GM12878 (cell line): ENCODE measurements around the gene DGKA. TPM values are rescaled to one million over a fixed set of nuclear protein-coding genes. Genes with fewer than 3 reads are reported as not detected.

ENCODE experiments used
- ATAC-seq: fragments of 200-7000 bp; cut with Tn5 transposase; 3 replicates; pipeline ENCODE4 v1.9.1; 2020; ENCODE audit warnings: mild to moderate bottlenecking, moderate library complexity
- BruUV-seq: library from RNA; stranded (reverse); fragments of 400-500 nt; replicated peaks from 2 replicates; lab custom pipeline; 2021; lab: Mats Ljungman, UMichigan
- CTCF ChIA-PET: fragments of 300-600 bp; sonication (Branson Sonifier 250); formaldehyde crosslinking; extraction: SDS; loops from one replicate; lab custom pipeline; 2021; ENCODE audit warnings: inconsistent platforms; lab: Yijun Ruan, JAX
- POLR2A ChIA-PET: fragments of 350-600 bp; formaldehyde crosslinking; extraction: SDS; loops from one replicate; lab custom pipeline; 2021; ENCODE audit warnings: inconsistent platforms; lab: Charles Lee
- RAD21 ChIA-PET: fragments of 300-600 bp; sonication (Branson Sonifier 250); formaldehyde crosslinking; loops from one replicate; lab custom pipeline; 2023; ENCODE audit warnings: antibody characterized with exemption; ENCODE audit not compliant: unreplicated experiment; lab: Charles Lee
- SMC1A ChIA-PET: fragments of 300-600 bp; sonication (Branson Sonifier 250); formaldehyde crosslinking; loops from one replicate; lab custom pipeline; 2023; ENCODE audit not compliant: unreplicated experiment, uncharacterized antibody; lab: Charles Lee
- DNase-seq: peaks from one replicate; pipeline ENCODE4 v3.0.0-alpha.2; 2011; ENCODE audit warnings: low read depth, low spot score
- FAIRE-seq: peaks from 3 replicates; lab custom pipeline; 2011; peaks lifted over from hg19 to GRCh38; lab: Jason Lieb, UNC
- H2AFZ ChIP-seq: 2 replicates; pipeline ENCODE4 v1.6.0; 2011; ENCODE audit warnings: low read depth, low read length, control low read depth; ENCODE audit not compliant: control insufficient read depth
- H3K27ac ChIP-seq: 2 replicates; pipeline ENCODE4 v1.5.1; 2011; ENCODE audit warnings: control low read depth; ENCODE audit not compliant: control insufficient read depth, insufficient read depth
- H3K27me3 ChIP-seq, 2 experiments: replicated peaks in 1 of 2; 2 replicates each; pipeline versions ENCODE4 v1.6.0 to v1.6.1; 2011; ENCODE audit warnings: low read length in 1 of 2; ENCODE audit not compliant: control insufficient read depth in 2 of 2, insufficient read depth in 2 of 2
- H3K36me3 ChIP-seq, 2 experiments: 2 replicates each; pipeline ENCODE4 v1.5.1; 2011; ENCODE audit warnings: low read length in 1 of 2; ENCODE audit not compliant: control insufficient read depth in 2 of 2, insufficient read depth in 2 of 2
- H3K4me1 ChIP-seq: 2 replicates; pipeline ENCODE4 v1.6.1; 2011; ENCODE audit warnings: mild to moderate bottlenecking, low read length, moderate library complexity, mixed read lengths; ENCODE audit not compliant: control insufficient read depth, insufficient read depth
- H3K4me2 ChIP-seq: 2 replicates; pipeline ENCODE4 v1.6.0; 2011; ENCODE audit warnings: control low read depth; ENCODE audit not compliant: control insufficient read depth, insufficient read depth
- H3K4me3 ChIP-seq: fragments of 200-600 bp; sonication (generic); 2 replicates; pipeline ENCODE4 v1.5.1; 2016
- H3K79me2 ChIP-seq: 2 replicates; pipeline ENCODE4 v1.6.0; 2011; ENCODE audit warnings: low read length; ENCODE audit not compliant: control insufficient read depth, insufficient read depth
- H3K9ac ChIP-seq: 2 replicates; pipeline ENCODE4 v1.8.0; 2011; ENCODE audit warnings: low read length, control low read depth, mixed read lengths; ENCODE audit not compliant: control insufficient read depth, insufficient read depth
- H3K9me3 ChIP-seq: replicated peaks from 3 replicates; pipeline ENCODE4 v1.5.1; 2011; ENCODE audit warnings: mild to moderate bottlenecking, low read length; ENCODE audit not compliant: control insufficient read depth, insufficient read depth
- H4K20me1 ChIP-seq: 2 replicates; pipeline ENCODE4 v1.6.0; 2011; ENCODE audit not compliant: control insufficient read depth, insufficient read depth
- BMI1 ChIP-seq: fragments of 450-650 bp; IDR thresholded peaks from 2 replicates; pipeline ENCODE4 v1.6.1; 2016; ENCODE audit warnings: mild to moderate bottlenecking, moderate library complexity, borderline replicate concordance
- CBX5 ChIP-seq: sonication (generic); IDR thresholded peaks from 2 replicates; pipeline ENCODE4 v1.6.1; 2016; ENCODE audit warnings: low read depth, moderate library complexity, mild to moderate bottlenecking, inconsistent platforms
- HDAC2 ChIP-seq: fragments of 200-600 bp; sonication (generic); IDR thresholded peaks from 2 replicates; pipeline ENCODE4 v1.6.1; 2017
- HSF1 ChIP-seq: fragments of 150-350 bp; IDR thresholded peaks from 2 replicates; pipeline ENCODE4 v1.6.1; 2014; ENCODE audit warnings: mild to moderate bottlenecking, low read depth, low read length
- IRF5 ChIP-seq: fragments of 450-650 bp; IDR thresholded peaks from 2 replicates; pipeline ENCODE4 v1.6.1; 2017; ENCODE audit warnings: borderline replicate concordance
- PAX5 ChIP-seq: IDR thresholded peaks from 2 replicates; pipeline ENCODE4 v1.6.1; 2011; ENCODE audit warnings: low read depth, low read length, borderline replicate concordance
- SPI1 ChIP-seq: IDR thresholded peaks from 2 replicates; pipeline ENCODE4 v1.6.1; 2011; ENCODE audit warnings: low read depth, mild to moderate bottlenecking, low read length, moderate library complexity, borderline replicate concordance; ENCODE audit not compliant: insufficient read depth
- SUZ12 ChIP-seq: fragments of 200-600 bp; sonication (generic); IDR thresholded peaks from one replicate; pipeline ENCODE4 v1.6.1; 2018; ENCODE audit warnings: antibody characterized with exemption, mild to moderate bottlenecking; ENCODE audit not compliant: unreplicated experiment
- TCF3 ChIP-seq: IDR thresholded peaks from 2 replicates; pipeline ENCODE4 v1.6.1; 2012; ENCODE audit warnings: low read depth, mild to moderate bottlenecking, low read length, borderline replicate concordance; ENCODE audit not compliant: insufficient read depth
- WRNIP1 ChIP-seq: IDR thresholded peaks from 2 replicates; pipeline ENCODE4 v1.6.1; 2011; ENCODE audit warnings: low read depth, low read length, improper control_type of control experiment, borderline replicate concordance
- ZBED1 ChIP-seq: IDR thresholded peaks from 2 replicates; pipeline ENCODE4 v1.6.1; 2016; ENCODE audit warnings: borderline replicate concordance
- ZNF217 ChIP-seq: fragments of 450-650 bp; IDR thresholded peaks from 2 replicates; pipeline ENCODE4 v1.6.1; 2017; ENCODE audit warnings: antibody characterized with exemption, mild to moderate bottlenecking
- WGBS: methylation state at CpG from one replicate; pipeline ENCODE4 v1.1.6; 2016; ENCODE audit warnings: low lambda C conversion rate; ENCODE audit not compliant: insufficient replicate concordance, insufficient coverage; ENCODE audit errors: missing lambda C conversion rate; 5-methylcytosine and 5-hydroxymethylcytosine counted together
- in situ Hi-C: fragments of 300-500 bp; cut with MboI; formaldehyde crosslinking; loops from 9 replicates; pipeline ENCODE4 v1.14.3; 2018; ENCODE audit warnings: mixed read lengths
- intact Hi-C: fragments of 100-400 bp; cut with micrococcal nuclease; formaldehyde crosslinking; loops from one replicate; pipeline ENCODE4 v1.14.2; 2022; ENCODE audit not compliant: unreplicated experiment
- polyA plus RNA-seq, 11 experiments: library from polyadenylated mRNA; depleted of rRNA in 4 of 11; unstranded in 6 of 11; stranded (reverse) in 5 of 11; fragments of >200 nt; fragmentation: Nextera tagmentation in 4 of 11; fragmentation: Illumina TruSeq in 1 of 11; extraction: Ambion mirVana in 4 of 11; extraction: Trizol in 1 of 11; gene quantifications; 1 replicate in 1 of 11; 2 replicates in 10 of 11; pipeline versions ENCODE4 v1.2.1 to v1.2.3, GENCODE V29; 2011 to 2016; ENCODE audit warnings: inconsistent platforms in 2 of 11, missing spikeins in 2 of 11, low read depth in 1 of 11
- total RNA-seq, 4 experiments: library from RNA; depleted of rRNA in 3 of 4; stranded (reverse); fragments of >200 nt in 3 of 4; fragmentation: Illumina TruSeq in 1 of 4; extraction: Trizol in 1 of 4; gene quantifications; 2 replicates each; pipeline versions ENCODE4 v1.2.1 to v1.2.3, GENCODE V29; 2013 to 2021
- TF ChIP-seq, protein P1 (sequence below): fragments of 450-650 bp; formaldehyde crosslinking; IDR thresholded peaks from 2 replicates; pipeline ENCODE4 v1.4.0; 2022; ENCODE audit warnings: mild to moderate bottlenecking, moderate library complexity
- TF ChIP-seq, protein P2 (sequence below): IDR thresholded peaks from 2 replicates; pipeline ENCODE4 v1.6.1; 2011; ENCODE audit warnings: mild to moderate bottlenecking, low read depth, low read length, moderate library complexity; ENCODE audit not compliant: insufficient replicate concordance

The DGKA gene
- total and polyA plus RNA-seq, 10 of the 15 experiments (the other 5 are each of a cell fraction or from before 2014, with no cell fraction given): 14.0 to 65.5 (median 37.1) TPM

GRCh38 chr12:55937981-55938380 is 7.0 kb downstream of the DGKA start:
- no peaks in the 10 kb centered on the region for H3K9me3 ChIP-seq
- no peak overlapping the region for H2AFZ ChIP-seq
- POLR2A ChIA-PET: interaction anchor here (0.9 kb wide), 1 partner anchor 111 kb away, joined by 3 read pairs; no protein-coding TSS in a partner anchor
- peaks cover 0 to 46% of the 10 kb centered on the region in 2 experiments for H3K36me3 ChIP-seq
- H3K9ac ChIP-seq: no peak overlapping the region
- no peaks in the 10 kb centered on the region for H4K20me1 ChIP-seq
- no peak overlapping the region for H3K4me2 ChIP-seq
- no peaks in the 10 kb centered on the region for H3K27me3 ChIP-seq
- RAD21 ChIA-PET: interaction anchor here (5.0 kb wide), 1 partner anchor 198 kb away, joined by 43 read pairs; no protein-coding TSS in a partner anchor
- H3K79me2 ChIP-seq: peaks cover 3% of the 10 kb centered on the region; the same call in 1 of the 2 replicates
- intact Hi-C loops: no loop called here
- no peak overlapping the region for H3K4me3 ChIP-seq
- H3K4me1 ChIP-seq: peaks cover 13% of the 10 kb centered on the region
- no peak overlapping the region for H3K27ac ChIP-seq
- CTCF ChIA-PET: interaction anchor here (1.1 to 6.1 kb wide), 8 partner anchors 11 to 198 kb away, joined by 3 to 80 read pairs (median 27); partner anchors contain the start of genes GDF11, ORMDL2, PYM1 and RAB5B
- TF ChIP-seq HSF1: no peak
- TF ChIP-seq, protein P1, sequence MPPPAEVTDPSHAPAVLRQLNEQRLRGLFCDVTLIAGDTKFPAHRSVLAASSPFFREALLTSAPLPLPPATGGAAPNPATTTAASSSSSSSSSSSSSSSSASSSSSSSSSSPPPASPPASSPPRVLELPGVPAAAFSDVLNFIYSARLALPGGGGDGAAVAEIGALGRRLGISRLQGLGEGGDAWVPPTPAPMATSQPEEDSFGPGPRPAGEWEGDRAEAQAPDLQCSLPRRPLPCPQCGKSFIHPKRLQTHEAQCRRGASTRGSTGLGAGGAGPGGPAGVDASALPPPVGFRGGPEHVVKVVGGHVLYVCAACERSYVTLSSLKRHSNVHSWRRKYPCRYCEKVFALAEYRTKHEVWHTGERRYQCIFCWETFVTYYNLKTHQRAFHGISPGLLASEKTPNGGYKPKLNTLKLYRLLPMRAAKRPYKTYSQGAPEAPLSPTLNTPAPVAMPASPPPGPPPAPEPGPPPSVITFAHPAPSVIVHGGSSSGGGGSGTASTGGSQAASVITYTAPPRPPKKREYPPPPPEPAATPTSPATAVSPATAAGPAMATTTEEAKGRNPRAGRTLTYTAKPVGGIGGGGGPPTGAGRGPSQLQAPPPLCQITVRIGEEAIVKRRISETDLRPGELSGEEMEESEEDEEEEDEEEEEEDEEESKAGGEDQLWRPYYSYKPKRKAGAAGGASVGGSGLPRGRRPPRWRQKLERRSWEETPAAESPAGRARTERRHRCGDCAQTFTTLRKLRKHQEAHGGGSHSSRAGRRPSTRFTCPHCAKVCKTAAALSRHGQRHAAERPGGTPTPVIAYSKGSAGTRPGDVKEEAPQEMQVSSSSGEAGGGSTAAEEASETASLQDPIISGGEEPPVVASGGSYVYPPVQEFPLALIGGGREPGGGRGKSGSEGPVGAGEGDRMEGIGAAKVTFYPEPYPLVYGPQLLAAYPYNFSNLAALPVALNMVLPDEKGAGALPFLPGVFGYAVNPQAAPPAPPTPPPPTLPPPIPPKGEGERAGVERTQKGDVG (CRISPR knock-in tag): no peak
- no peak for TF ChIP-seq HDAC2
- no peak for TF ChIP-seq CBX5
- TF ChIP-seq SUZ12: no peak
- TF ChIP-seq ZBED1: no peak
- TF ChIP-seq TCF3: no peak
- no peak for TF ChIP-seq PAX5
- TF ChIP-seq, protein P2, sequence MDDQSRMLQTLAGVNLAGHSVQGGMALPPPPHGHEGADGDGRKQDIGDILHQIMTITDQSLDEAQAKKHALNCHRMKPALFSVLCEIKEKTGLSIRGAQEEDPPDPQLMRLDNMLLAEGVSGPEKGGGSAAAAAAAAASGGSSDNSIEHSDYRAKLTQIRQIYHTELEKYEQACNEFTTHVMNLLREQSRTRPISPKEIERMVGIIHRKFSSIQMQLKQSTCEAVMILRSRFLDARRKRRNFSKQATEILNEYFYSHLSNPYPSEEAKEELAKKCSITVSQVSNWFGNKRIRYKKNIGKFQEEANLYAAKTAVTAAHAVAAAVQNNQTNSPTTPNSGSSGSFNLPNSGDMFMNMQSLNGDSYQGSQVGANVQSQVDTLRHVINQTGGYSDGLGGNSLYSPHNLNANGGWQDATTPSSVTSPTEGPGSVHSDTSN: no peak
- no peak for TF ChIP-seq ZNF217
- TF ChIP-seq IRF5: no peak
- no peak for TF ChIP-seq BMI1
- TF ChIP-seq SPI1: no peak
- TF ChIP-seq WRNIP1: no peak
- TF ChIP-seq, all 136 proteins: peak for 0
- no TSS peak for BruUV-seq
- DNase-seq: no peak
- no peak for FAIRE-seq
- SMC1A ChIA-PET: interaction anchor here (1.0 to 5.0 kb wide), 5 partner anchors 12 to 199 kb away, joined by 3 to 51 read pairs (median 8); partner anchors contain the start of gene PYM1
- WGBS: 48% methylated on average over 2 of the region's 2 CpGs
- no peak for ATAC-seq
- in situ Hi-C loops: no loop called here
